Esophagus squamous epithelium (tissue), 5 donors: ENCODE results near the gene EMD. TPM values are rescaled to one million over a fixed set of nuclear protein-coding genes. Genes with fewer than 3 reads are reported as not detected.
A peak's percentile ranks its signal among the peaks of the same experiment; 100 is the strongest.
"Not testable (repeated sequence)": the region's sequence is repeated elsewhere in the genome, so short reads cannot be mapped to it uniquely, and the experiment has no call there.

ENCODE experiments used
- DNase-seq: peaks from one replicate; lab custom pipeline; 2025; lab: John Stamatoyannopoulos, UW
- H3K27ac ChIP-seq, 4 donors: fragments of 200-600 bp; sonication (generic); one replicate each; pipeline ENCODE4 v1.5.1; 2016 to 2019; ENCODE audit warnings: mild to moderate bottlenecking in 1 of 4
- H3K27me3 ChIP-seq, 4 donors: fragments of 200-600 bp; sonication (generic); 1 replicate in 3 of 4; 2 replicates in 1 of 4; pipeline versions ENCODE4 v1.5.1 to v1.6.0; 2017 to 2021; ENCODE audit warnings: antibody characterized with exemption in 1 of 4
- H3K36me3 ChIP-seq, 3 donors: fragments of 200-600 bp; sonication (generic); one replicate each; pipeline ENCODE4 v1.5.1; 2016 to 2019
- H3K4me1 ChIP-seq, 3 donors: fragments of 200-600 bp; sonication (generic); one replicate each; pipeline ENCODE4 v1.5.1; 2017 to 2019
- H3K4me3 ChIP-seq, 4 donors: fragments of 200-600 bp; sonication (generic); 1 replicate in 3 of 4; 2 replicates in 1 of 4; pipeline ENCODE4 v1.5.1; 2016 to 2019; ENCODE audit warnings: mild to moderate bottlenecking in 2 of 4, moderate library complexity in 1 of 4
- H3K9me3 ChIP-seq, 3 donors: fragments of 200-600 bp; sonication (generic); one replicate each; pipeline ENCODE4 v1.5.1; 2016 to 2019
- POLR2A ChIP-seq, 4 donors: fragments of 450-650 bp; IDR thresholded peaks; one replicate each; pipeline ENCODE4 v1.6.1; 2017; ENCODE audit warnings: antibody characterized with exemption in 4 of 4, mild to moderate bottlenecking in 4 of 4, moderate library complexity in 3 of 4
- WGBS, 2 donors: methylation state at CpG; one replicate each; pipeline ENCODE4 v1.1.5; 2018; 5-methylcytosine and 5-hydroxymethylcytosine counted together
- intact Hi-C: fragments of 100-400 bp; cut with DNase I; formaldehyde crosslinking; loops from one replicate; pipeline ENCODE4 v1.15.0; 2022
- total RNA-seq, 4 donors: library from RNA; depleted of rRNA; stranded (reverse); fragments of >200 nt; gene quantifications; one replicate each; pipeline ENCODE4 v1.1.0, GENCODE V29; 2016
- TF ChIP-seq, protein P1 (sequence below), 6 experiments: fragments of 450-650 bp in 4 of 6; fragments of 200-600 bp in 2 of 6; sonication (generic) in 2 of 6; IDR thresholded peaks; one replicate each; pipeline ENCODE4 v1.5.1; 2016 to 2019; ENCODE audit warnings: antibody characterized with exemption in 6 of 6, mild to moderate bottlenecking in 4 of 6, moderate library complexity in 4 of 6
- donor health status: DM: yes; HTN: yes; CAD: no.

EMD gene
- total RNA-seq, 4 donors from 2014 or later, result 12.7 to 50.1 (median 40.2) TPM

GRCh38 chrX:154384284-154384892 lies 5.3 kb downstream of the EMD start:
- intact Hi-C loops, result no loop called here
- Histone ChIP-seq H3K27me3 (no peaks in the 10 kb centered on the region), H3K4me3 (no peak overlapping the region), H3K4me1 (peaks cover 10 to 22% (median 10%) of the 10 kb centered on the region in 3 donors), H3K9me3 (no peaks in the 10 kb centered on the region), H3K27ac (no peak overlapping the region), H3K36me3 (peaks cover 0 to 17% (median 0%) of the 10 kb centered on the region in 3 donors)
- TF ChIP-seq, protein P1, sequence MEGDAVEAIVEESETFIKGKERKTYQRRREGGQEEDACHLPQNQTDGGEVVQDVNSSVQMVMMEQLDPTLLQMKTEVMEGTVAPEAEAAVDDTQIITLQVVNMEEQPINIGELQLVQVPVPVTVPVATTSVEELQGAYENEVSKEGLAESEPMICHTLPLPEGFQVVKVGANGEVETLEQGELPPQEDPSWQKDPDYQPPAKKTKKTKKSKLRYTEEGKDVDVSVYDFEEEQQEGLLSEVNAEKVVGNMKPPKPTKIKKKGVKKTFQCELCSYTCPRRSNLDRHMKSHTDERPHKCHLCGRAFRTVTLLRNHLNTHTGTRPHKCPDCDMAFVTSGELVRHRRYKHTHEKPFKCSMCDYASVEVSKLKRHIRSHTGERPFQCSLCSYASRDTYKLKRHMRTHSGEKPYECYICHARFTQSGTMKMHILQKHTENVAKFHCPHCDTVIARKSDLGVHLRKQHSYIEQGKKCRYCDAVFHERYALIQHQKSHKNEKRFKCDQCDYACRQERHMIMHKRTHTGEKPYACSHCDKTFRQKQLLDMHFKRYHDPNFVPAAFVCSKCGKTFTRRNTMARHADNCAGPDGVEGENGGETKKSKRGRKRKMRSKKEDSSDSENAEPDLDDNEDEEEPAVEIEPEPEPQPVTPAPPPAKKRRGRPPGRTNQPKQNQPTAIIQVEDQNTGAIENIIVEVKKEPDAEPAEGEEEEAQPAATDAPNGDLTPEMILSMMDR (IDR thresholded peaks at IDR 0.05), result peak in 2 of 6 experiments; percentile 3 to 20
- no peak for TF ChIP-seq POLR2A (IDR thresholded peaks at IDR 0.05)
- WGBS, 2 donors, result 64% methylated on average over 5 of the region's 8 CpGs; no CpG with 5 or more reads in 1 of the 2 donors
- DNase-seq, result no peak

DNA sequence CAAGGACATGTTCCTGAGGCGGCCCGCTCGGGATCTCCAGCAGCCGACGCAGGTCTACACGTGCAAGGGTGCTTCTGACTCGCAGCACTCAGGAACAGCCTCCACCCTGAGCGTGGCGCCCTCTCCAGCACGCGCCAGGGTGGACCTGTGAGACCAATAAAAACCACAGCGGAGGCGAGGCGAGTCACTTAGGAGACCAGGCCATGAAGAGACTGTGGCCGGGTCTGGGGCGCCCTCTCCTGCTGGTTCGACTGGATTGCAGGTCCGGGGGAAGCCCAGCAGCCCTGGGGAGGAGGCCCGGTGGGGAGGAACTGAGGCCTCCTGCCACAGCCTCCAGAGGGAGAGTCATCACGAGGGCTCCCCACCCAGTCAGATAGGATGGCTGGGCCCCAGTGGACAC lies 9.0 kb downstream of the EMD start:
- H3K4me1 ChIP-seq, H3K36me3 ChIP-seq, DNase-seq, H3K9me3 ChIP-seq, intact Hi-C loops, H3K27ac ChIP-seq, H3K27me3 ChIP-seq, H3K4me3 ChIP-seq: not testable (repeated sequence)
- WGBS, 2 donors, result no CpG with 5 or more reads among the region's 20 CpGs

- H3K4me3 ChIP-seq, H3K4me1 ChIP-seq, DNase-seq, intact Hi-C loops, H3K9me3 ChIP-seq, H3K27me3 ChIP-seq, H3K27ac ChIP-seq, H3K36me3 ChIP-seq: not testable (repeated sequence)
- no CpG with 5 or more reads among the region's 16 CpGs for WGBS, 2 donors
Observed at GRCh38 chrX:154388649-154389048, 9.6 kb downstream of the EMD start.

- DNase-seq, H3K4me1 ChIP-seq, H3K36me3 ChIP-seq, intact Hi-C loops, H3K27me3 ChIP-seq, H3K9me3 ChIP-seq: not testable (repeated sequence)
- Histone ChIP-seq H3K4me3 (peak overlapping the region in 2 of 4 donors; percentile 38 to 58), H3K27ac (peak overlapping the region in 3 of 4 donors; percentile 69 to 89 (median 83))
- no CpG with 5 or more reads among the region's 121 CpGs for WGBS, 2 donors
Observed at GRCh38 chrX:154389812-154390747, 11.0 kb downstream of the EMD start.

GRCh38 chrX:154396363-154396762 lies 17.3 kb downstream of the EMD start:
- Histone ChIP-seq H3K4me1 (peaks cover 5 to 38% (median 9%) of the 10 kb centered on the region in 3 donors), H3K27ac (peak overlapping the region in 1 of 4 donors; percentile 99), H3K4me3 (peak overlapping the region in 1 of 4 donors; percentile 72), H3K36me3 (peaks cover 10 to 24% (median 14%) of the 10 kb centered on the region in 3 donors)
- intact Hi-C loops, H3K27me3 ChIP-seq, DNase-seq, H3K9me3 ChIP-seq: not testable (repeated sequence)
- 83 to 94% methylated on average over 8 to 17 of the region's 17 CpGs for WGBS, 2 donors

- DNase-seq, result no peak
- peaks cover 7 to 47% (median 9%) of the 10 kb centered on the region in 3 donors for H3K4me1 ChIP-seq
- no peak for TF ChIP-seq POLR2A (IDR thresholded peaks at IDR 0.05)
- no peaks in the 10 kb centered on the region for H3K9me3 ChIP-seq
- peak overlapping the region; percentile 95 to 99 (median 97) for H3K27ac ChIP-seq
- 21 to 70% methylated on average over 2 to 4 of the region's 53 CpGs for WGBS, 2 donors
- H3K36me3 ChIP-seq, result peaks cover 10 to 25% (median 14%) of the 10 kb centered on the region in 3 donors
- intact Hi-C loops, result no loop called here
- H3K27me3 ChIP-seq, result no peaks in the 10 kb centered on the region
- H3K4me3 ChIP-seq, result peak overlapping the region; percentile 67 to 76 (median 72)
Observed at GRCh38 chrX:154396973-154397887, 18.1 kb downstream of the EMD start.
